22Rv1 (cell line): ENCODE measurements around the gene LCP2.

Source experiments
- CTCF ChIP-seq: fragments of 450-650 bp; IDR thresholded peaks from 2 replicates; pipeline ENCODE4 v1.5.1; 2017; ENCODE audit warnings: mild to moderate bottlenecking
- ZFX ChIP-seq: fragments of 450-650 bp; IDR thresholded peaks from 2 replicates; pipeline ENCODE4 v1.6.1; 2017; ENCODE audit warnings: antibody characterized with exemption, borderline replicate concordance

GRCh38 chr5:170219615-170220014, 78.0 kb downstream of the LCP2 start:
- TF ChIP-seq CTCF (no peak), ZFX (no peak)
